OCI-LY3 (cell line): ENCODE measurements around the gene EPSTI1.

ENCODE experiments used
- CTCF ChIP-seq: fragments of 200-600, 300-600 bp; sonication (generic); IDR thresholded peaks from 2 replicates; pipeline ENCODE4 v1.5.1; 2014; ENCODE audit warnings: antibody characterized with exemption, low read length, low read depth
- EZH2phosphoT487 ChIP-seq: fragments of 200-600 bp; shearing (Covaris generic); IDR thresholded peaks from 2 replicates; pipeline ENCODE4 v1.6.1; 2018; ENCODE audit warnings: antibody characterized with exemption, mixed run types, low read depth

- TF ChIP-seq EZH2phosphoT487 (no peak), CTCF (no peak)
Observed at GRCh38 chr13:43002021-43002420, 10.0 kb upstream of the EPSTI1 start.
